Measurements from ENCODE around the gene ELMOD3.

- TF ChIP-seq CTCF (IDR thresholded peaks at IDR 0.05), result no peak
- TF ChIP-seq ARID4B (CRISPR knock-in tag; IDR thresholded peaks at IDR 0.05; ENCODE audit: borderline replicate concordance), result no peak
- TF ChIP-seq, protein P1, sequence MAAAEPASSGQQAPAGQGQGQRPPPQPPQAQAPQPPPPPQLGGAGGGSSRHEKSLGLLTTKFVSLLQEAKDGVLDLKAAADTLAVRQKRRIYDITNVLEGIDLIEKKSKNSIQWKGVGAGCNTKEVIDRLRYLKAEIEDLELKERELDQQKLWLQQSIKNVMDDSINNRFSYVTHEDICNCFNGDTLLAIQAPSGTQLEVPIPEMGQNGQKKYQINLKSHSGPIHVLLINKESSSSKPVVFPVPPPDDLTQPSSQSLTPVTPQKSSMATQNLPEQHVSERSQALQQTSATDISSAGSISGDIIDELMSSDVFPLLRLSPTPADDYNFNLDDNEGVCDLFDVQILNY (CRISPR knock-in tag; IDR thresholded peaks at IDR 0.05), result no peak
- no peak for TF ChIP-seq GABPB1 (CRISPR knock-in tag; IDR thresholded peaks at IDR 0.05)
- TF ChIP-seq MAX (CRISPR knock-in tag; IDR thresholded peaks at IDR 0.05), result no peak
- no peak for TF ChIP-seq JUN (CRISPR knock-in tag; IDR thresholded peaks at IDR 0.05)
These were observed 29.1 kb upstream of the ELMOD3 start for GRCh38 chr2:85325466-85325811.
